ENCODE results near the gene GRB14.

Gene GRB14

GRCh38 chr2:164509137-164509877 lies 112.0 kb downstream of the GRB14 start:
- TF ChIP-seq CTCF (conservative IDR thresholded peaks at IDR 0.05; ENCODE audit: low read depth, low read length), result no peak
- DNase-seq (ENCODE audit: low read depth), result no peak

GRCh38 chr2:164504253-164504652 lies 117.0 kb downstream of the GRB14 start:
- no peak overlapping the region for H3K4me3 ChIP-seq (ENCODE audit: low read length)
- peak; percentile 29 for TF ChIP-seq CTCF (conservative IDR thresholded peaks at IDR 0.05; ENCODE audit: low read depth, low read length)
- DNase-seq (ENCODE audit: low read depth), result no peak

More at GRCh38 chr2:164509137-164509877, 112.0 kb downstream of the GRB14 start:
- no peak overlapping the region for H3K4me3 ChIP-seq (ENCODE audit: low read length)

- DNase-seq (ENCODE audit: low read depth), result no peak
- no peak overlapping the region for H3K4me3 ChIP-seq (ENCODE audit: low read length)
- no peak for TF ChIP-seq CTCF (conservative IDR thresholded peaks at IDR 0.05; ENCODE audit: low read depth, low read length)
These were observed 122.4 kb downstream of the GRB14 start for GRCh38 chr2:164498836-164499235.

- DNase-seq (ENCODE audit: low read depth), result no peak
- H3K4me3 ChIP-seq (ENCODE audit: low read length), result no peak overlapping the region
- TF ChIP-seq CTCF (conservative IDR thresholded peaks at IDR 0.05; ENCODE audit: low read depth, low read length), result no peak
These were observed 124.4 kb downstream of the GRB14 start for GRCh38 chr2:164496881-164497280.

GRCh38 chr2:164496421-164496820 lies 124.9 kb downstream of the GRB14 start:
- no peak overlapping the region for H3K4me3 ChIP-seq (ENCODE audit: low read length)
- TF ChIP-seq CTCF (conservative IDR thresholded peaks at IDR 0.05; ENCODE audit: low read depth, low read length), result no peak
- no peak for DNase-seq (ENCODE audit: low read depth)

GRCh38 chr2:164495491-164496223 lies 125.6 kb downstream of the GRB14 start:
- peak; percentile 73 for TF ChIP-seq CTCF (conservative IDR thresholded peaks at IDR 0.05; ENCODE audit: low read depth, low read length)
- H3K4me3 ChIP-seq (ENCODE audit: low read length), result no peak overlapping the region
- DNase-seq (ENCODE audit: low read depth), result peak; percentile 10

GRCh38 chr2:164485541-164485940 lies 135.7 kb downstream of the GRB14 start:
- peak; percentile 27 for DNase-seq (ENCODE audit: low read depth)
- no peak for TF ChIP-seq CTCF (conservative IDR thresholded peaks at IDR 0.05; ENCODE audit: low read depth, low read length)
- no peak overlapping the region for H3K4me3 ChIP-seq (ENCODE audit: low read length)

Data from retinal pigment epithelial cell (primary cell).